GM18867 (cell line): ENCODE measurements around the gene ITGAV.

Experiments
- ATAC-seq: cut with Tn5 transposase; IDR thresholded peaks from one replicate; pipeline ENCODE4 v1.9.1; 2021; ENCODE audit warnings: mild to moderate bottlenecking, moderate library complexity; ENCODE audit not compliant: unreplicated experiment

ITGAV gene

DNA sequence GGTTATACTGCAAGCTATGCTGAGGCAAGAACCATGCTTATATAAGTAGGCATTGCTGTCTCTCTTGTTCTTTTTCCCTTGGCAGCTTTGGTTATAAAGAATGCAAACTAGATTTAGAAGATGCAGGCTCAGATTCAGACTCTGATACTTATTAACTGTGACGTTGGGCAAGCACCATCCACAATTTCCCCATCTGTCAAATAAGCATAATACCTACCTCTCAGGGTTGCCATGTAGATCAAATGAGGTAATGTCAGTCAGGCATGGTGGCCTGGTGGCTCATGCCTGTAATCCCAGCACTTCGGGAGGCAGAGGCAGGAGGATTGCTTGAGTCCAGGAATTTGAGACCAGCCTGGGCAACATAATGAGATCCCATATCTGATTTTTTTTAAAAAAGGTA, 21.7 kb downstream of the ITGAV start:
- no peak for ATAC-seq

DNA sequence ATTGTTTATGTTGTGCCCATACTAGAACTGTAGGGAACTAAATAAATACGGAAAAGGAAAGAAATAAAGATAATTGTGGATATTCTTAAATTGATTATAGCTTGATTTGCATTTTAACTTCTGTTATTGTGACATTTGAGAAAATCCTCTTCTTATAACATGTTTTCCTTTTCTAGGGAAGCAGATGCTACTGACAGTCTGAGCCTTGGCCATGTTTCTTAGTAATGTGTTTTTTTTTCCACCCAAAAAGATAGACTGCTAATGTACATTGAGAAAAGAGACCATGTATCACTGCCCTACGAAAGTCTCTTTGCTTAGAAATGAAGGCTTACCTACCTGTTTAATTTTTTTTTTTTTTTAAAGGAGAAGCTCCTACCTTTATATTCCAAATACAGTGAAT, 22.2 kb downstream of the ITGAV start:
- ATAC-seq, result no peak

DNA sequence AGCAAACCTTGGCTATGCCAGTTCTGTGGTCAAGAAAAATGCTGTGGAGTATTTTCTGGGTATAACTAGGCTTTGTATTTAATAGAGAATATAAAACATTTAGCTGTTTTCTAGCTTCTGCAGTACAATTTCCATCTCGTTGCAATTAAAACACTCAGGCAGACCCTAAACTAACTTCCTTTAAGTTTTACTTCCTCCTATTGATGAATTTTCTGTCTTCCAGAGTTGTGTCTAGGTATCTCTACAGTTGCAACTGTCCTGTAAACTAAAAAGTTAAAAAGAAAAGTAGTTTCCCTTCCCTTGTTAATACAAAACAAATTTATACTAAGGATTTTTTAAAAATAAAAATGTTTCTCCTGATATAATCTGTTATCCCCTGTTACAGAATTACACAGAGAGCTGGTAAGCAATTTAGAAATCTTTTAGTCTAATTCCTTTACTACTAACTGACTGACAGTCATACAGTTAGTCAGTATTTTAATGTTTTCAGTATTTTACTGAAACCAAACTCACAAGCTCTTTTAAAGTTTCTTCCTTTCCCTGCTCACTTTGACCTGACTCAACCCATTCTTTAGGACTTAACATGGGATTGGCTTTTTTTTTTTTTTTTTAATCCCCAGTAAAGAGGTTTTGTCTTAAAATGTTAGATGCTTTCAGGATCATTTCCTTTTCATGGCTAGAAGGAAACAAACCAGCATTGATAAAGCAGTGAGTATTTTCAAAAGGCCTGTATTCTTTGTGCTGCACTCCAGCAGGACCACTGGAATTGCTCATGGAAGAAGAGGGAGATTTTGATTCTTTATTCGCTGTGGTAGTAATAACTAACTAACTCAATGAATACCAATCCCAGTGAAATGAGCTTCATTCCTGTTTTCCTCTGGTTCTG, 22.9 kb downstream of the ITGAV start:
- no peak for ATAC-seq

DNA sequence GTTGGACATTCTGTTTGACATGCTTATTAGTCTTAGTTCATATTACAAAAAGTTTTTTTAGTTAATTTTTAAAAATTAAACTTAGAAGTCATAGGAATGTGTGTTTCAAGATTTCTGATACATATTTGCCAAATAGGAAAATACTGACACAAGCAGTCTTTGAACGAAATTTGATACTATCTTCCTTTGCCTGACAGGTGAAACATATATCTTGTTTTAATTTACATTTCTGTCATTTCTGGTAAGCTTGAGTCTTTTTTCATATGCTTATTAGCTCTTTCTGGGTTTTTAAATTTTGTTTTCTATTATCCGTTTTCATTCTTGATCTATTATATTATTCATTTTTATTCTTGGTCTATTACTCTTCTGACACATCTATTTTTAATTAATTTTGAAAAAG, 24.5 kb downstream of the ITGAV start:
- ATAC-seq, result no peak

DNA sequence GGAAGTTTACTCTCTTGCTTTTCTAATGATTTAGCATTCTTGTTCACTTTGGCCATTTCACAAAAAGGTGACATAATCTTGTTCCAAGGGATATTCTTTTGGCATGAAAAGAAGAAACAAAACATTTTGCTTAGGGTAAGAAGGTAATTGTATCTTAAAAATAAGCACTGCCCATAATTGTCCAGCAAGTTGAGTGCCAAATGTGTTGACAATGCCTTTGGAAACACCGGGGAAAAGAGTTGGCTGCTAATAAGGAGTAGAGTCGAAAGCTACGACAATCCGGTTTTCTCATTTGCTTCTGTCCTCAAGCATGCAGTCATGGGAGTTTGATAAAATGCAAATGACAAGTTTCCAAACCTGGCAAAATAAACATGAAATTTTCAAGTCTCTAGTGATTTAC, 27.3 kb downstream of the ITGAV start:
- no peak for ATAC-seq

DNA sequence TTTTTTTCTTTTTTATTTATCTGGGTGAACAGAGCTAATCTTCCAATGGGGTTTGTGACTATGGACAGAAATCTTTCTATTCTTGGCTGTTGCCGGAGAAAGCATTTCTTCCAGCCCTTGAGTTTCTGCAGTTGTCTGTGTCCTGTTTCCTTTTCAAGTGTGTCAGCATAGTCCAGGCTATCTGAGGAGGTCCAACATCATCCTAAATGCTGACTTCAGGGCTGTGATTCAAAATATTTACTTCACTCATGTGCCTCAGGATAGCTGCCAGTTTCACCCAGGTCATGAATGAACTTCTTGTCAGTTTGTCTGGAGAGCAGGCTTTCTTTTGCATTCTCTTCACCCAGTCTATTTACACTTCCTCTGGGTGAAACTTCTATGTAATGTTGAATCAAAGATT, 27.9 kb downstream of the ITGAV start:
- no peak for ATAC-seq

DNA sequence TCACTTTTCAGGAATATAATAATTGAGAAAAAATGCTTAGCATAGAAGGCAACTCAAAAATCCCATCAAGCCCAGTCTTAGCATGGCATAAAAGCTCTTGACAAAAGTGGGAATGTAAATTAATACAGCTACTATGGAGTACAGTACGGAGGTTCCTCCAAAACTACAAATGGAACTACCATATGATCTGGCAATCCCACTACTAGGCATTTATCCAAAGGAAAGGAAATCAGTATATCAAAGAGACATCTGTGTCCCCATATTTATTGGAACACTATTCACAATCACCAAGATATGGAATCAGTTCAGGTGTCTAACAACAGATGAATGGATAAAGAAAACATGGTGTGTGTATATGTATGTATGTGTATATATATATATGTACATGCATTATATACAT, 28.8 kb downstream of the ITGAV start:
- ATAC-seq, result no peak

DNA sequence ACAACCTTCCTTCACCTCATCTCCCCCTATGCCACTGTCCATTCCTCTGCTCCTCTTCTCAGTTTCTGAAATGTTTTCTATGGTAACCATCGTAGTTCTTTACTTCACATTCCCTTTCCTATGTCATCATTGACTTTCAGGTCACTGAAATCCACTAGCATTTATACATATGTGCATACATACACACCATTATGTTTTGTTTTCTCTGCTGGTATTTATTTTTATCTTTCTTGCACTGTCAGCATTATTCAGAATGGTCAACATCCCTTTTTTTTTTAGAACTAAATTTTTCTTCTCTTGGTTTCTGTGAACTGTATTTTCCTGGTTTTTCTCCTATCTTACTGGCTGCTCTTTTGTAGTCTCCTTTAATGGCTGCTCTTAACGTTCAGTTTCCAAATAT, 33.2 kb downstream of the ITGAV start:
- no peak for ATAC-seq

DNA sequence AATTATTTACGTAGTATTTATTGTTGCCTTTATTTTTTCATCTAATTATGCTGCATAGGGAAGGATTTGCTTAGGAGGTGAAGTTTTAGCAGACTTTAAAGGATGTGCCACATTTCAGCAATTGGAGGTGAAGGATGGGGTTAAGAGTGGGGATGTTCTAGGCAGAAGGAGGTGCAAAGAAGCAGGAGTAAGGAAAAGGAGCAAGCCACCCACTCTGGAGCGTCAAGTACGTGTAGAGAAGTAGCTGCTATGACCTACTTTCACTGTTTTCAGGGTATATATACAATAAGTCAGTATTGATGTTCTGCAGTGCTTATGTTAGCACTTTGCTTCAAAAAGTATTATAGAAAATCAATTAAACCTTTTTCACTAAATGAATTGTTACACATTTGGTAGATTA, 34.4 kb downstream of the ITGAV start:
- ATAC-seq, result no peak

DNA sequence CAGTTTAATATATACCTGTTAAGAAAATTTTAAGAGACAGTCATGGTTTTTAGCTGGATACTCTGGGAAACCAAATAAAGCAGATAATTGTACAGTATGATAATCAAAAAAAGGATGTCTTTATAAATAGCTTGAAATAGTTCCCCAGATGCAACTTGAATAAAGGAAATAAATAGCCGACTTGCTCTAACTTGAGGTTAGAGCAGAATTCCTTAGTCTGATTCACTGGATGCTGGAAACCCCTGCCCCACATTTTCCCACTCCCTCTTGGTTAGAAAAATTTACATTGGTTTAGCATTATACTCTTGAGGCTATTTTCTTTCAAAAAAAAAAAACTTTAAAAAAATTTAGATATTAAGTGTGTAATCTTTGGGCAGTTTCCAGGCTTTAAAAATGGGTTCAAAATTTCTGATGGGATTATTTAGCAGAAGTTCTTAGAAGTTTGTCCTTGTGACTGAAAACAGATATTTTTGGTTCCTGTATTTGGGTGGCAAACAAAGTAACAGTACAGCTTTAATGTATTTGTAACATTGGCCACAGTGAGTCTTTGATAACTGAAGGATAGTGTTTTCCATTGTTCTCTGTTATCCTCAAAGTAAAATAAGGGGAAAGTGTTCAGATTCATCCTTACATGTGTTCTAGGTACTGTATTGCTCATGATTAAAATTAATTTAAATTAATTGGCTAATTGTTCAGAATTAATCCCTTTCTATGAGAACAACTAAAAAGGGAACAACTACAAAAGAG, 39.6 kb downstream of the ITGAV start:
- ATAC-seq, result no peak

DNA sequence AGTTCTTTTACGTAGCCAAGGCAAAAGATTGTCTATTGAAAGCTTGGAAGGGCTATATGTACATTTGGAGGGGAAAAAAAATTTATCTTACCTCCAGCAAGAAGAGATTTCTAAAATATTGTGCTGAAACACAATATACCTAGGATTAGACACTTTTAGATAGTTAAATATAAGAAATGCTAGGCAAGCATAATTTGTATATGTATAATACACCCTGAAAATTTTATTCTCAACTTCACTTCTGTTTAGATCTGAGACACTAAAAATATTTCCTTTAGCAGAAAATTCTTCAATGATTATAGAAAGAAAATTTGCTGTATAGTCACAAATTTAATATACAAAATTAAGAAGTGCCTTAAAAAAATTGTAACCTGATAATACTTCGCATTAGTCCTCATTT, 42.6 kb downstream of the ITGAV start:
- ATAC-seq, result no peak

DNA sequence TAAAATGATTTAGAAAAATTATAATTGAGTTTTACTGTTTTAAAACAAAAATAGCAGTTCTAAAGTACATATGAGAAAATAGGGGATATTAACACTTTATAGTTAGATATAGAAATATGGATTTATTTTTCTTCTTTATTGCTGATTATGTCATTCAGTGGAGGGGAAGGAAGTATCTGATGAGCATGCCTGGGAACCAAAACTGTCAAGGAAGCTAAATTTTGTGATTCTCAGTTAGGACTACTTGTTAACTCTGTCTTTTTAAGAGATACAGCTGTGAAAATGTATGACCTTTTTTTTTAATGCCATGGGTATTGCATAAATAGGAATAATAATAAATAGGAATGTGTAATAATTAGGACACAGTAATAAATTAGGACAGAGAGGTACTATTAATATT, 44.8 kb downstream of the ITGAV start:
- ATAC-seq, result no peak

DNA sequence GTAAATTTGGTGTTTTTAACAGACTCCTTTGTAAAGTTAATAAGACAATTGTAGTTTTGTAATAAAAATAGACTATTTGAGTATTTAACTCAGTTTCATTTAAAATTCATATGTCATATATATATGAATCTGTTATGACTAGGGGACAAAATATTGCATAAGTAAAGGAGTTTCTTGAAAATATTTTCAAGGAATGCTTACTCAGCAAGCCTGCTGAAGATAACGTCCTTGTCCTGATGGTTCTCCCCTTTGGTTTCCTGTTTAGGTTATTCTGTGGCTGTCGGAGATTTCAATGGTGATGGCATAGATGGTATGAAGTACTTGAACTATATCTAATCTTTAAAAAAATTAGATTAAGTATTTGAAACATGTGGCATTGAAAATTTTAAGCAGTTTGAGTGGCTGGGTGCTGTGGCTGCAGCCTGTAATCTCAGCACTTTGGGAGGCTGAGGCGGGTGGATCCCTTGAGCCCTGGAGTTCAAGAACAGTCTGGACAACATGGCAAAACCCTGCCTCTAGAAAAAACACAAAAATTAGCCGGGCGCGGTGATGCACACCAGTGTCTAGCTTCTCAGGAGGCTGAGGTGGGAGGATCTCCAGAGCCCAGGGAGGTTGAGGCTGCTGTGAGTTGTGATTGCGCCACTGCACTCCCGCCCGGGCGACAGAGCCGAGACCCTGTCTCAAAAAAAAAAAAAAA, 47.1 kb downstream of the ITGAV start:
- no peak for ATAC-seq

DNA sequence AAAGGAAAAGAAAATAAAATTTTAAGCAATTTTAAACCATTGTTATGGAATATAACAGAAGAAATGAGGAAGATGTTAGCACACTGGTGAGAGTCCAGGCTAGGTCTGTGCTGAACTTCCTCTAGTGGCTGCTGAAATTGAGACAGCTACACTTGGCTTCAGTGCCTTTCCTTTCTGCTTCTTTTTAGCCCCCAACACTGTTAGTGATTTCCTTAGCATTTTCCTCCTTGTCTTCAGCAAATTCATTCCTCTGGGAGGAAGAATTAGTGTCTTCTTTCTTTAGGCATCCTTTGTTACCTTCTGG, 47.6 kb downstream of the ITGAV start:
- no peak for ATAC-seq

DNA sequence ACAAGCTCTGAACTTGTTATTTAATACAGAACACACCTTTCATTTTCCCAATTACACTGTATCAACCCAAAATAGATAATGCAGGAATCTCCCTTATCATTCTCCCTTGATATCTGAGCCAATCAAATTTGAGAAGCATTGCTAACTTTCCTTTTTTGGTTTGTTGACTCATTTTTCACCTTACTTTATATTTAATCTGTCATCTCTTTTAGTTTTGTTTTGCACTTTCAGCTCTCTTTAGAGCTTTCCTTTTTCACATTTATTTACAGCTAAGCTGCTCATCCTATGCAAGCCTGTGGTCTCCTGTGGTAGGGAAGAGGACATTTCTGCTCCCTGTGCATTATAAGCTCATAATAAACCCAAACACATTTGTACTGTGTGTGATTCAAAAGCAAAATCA, 50.1 kb downstream of the ITGAV start:
- peak; percentile 63 for ATAC-seq

DNA sequence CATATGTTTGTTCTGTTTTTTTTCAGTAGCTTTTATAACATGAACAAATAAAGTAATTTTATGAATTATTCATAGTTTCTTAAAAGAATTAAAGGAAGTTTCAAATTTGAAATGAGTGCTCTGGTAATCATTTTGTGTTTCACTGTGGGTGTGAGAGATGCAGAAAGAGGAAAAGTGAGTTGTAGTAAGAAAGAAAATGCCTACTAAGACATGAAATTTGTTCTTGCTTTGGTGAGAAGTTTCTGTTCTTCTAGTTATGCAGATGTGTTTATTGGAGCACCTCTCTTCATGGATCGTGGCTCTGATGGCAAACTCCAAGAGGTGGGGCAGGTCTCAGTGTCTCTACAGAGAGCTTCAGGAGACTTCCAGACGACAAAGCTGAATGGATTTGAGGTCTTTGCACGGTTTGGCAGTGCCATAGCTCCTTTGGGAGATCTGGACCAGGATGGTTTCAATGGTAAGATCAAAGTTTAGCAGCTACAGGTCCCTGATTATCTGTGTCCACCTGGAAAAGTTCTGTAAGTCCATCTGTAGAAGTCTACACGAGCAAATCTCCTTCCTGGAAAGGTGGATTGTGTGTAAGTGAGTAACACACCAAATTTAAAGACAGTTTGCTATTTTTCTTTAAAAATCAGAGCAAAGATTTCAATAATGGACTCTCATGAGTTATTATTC, 51.4 kb downstream of the ITGAV start:
- ATAC-seq, result peak; percentile 33

DNA sequence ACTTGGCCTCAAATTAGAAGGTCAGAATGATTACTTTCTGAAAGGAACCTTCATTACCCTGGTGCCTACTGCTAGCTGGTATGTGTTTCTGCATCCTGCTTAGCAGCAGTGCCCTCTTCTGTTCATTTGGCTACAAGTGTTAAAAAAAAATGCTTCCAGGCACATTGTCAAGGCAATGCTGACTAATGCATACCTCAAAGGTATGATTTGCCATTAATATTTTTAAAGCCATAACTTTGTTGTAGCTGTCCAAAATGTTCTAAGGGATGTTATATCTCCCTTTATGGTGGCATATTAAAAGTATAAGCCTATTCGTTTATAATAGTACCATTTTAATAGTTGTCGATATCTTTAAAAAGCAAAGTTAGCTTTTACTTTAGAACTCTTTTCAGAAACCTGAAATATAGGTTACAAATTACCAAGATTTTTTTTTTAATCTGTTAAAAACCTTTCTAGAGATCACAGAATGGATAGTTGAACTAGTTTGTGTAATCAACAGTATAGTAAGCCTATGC, 52.0 kb downstream of the ITGAV start:
- peak; percentile 88 for ATAC-seq

DNA sequence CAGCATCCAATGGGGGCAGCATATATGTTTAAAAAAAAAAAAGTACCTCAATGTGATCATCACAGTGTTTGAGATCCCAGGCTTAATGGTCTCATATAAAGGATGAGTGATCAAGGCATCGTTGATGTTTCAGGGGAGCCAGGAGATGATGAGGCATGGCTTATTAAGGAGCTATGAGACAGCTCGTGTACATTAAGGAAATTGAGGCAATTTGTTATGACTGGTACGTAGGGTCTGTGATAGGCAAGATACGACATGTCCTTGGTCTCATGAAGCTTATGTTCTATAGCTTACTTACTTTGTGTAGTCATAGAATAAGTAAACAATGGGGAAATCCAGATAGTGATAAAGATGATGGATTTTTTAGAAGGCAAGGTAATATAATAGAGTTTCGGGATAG, 54.9 kb downstream of the ITGAV start:
- no peak for ATAC-seq

DNA sequence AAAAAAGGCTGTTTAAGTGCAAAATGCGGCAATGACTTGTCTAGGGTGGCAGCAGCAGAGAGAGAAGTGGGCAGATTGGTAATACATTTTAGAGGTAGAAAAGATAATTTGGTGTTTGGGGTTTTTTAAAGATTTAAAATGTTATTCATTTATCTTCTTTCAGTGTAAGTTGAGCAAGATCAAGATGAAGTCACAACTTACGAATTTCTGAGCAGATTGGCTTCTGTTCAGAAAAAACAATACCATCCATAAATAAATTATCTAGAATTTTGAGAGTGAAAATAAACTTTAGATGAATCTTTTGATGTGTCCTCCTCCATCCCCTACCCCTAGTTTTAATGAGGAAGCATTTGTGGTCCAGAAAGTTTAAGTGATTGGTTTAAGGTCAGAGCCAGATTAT, 56.1 kb downstream of the ITGAV start:
- ATAC-seq, result no peak

DNA sequence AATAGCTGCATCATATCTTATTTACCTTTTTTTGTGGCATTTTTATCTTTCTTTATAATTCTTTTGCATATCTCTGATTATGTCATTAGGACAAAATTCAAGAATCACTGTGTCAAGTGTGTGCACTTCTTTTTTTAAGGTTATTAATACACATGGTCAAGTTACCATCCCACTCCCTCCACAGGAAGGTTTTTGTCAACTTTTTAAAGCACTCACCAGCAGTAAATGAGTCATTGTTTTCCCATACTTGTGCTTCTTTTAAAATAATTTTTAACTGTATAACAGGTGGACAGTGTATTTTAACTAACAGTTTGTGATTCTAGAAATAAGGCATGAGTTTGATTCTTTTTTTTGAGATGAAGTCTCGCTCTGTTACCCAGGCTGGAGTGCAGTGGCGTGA, 58.3 kb downstream of the ITGAV start:
- ATAC-seq, result no peak

DNA sequence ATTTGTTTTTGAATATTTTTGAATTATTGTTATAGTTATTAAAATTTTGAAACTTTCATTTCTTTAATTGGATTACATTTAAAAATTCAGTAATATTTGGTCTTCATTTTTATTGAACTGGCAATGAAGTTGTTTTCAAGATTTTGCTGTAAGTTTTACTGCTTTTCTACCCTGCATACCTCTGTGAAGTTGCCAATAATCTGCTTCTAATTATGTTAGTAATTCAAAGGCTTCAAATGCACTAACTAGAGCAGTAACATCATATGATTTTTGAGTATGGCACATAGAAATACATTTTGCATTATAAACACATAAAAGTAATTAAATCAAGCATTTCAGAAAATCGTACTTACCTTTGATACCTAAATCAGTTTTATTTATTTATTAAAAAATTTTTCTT, 63.7 kb downstream of the ITGAV start:
- no peak for ATAC-seq
